HepG2 (cell line): Measurements from ENCODE around the gene ENPP7. TPM values are rescaled to one million over a fixed set of nuclear protein-coding genes. Genes with fewer than 3 reads are reported as not detected.
A peak's percentile ranks its signal among the peaks of the same experiment; 100 is the strongest.

Experiments
- GZF1 ChIP-seq: sonication (generic); formaldehyde crosslinking; IDR thresholded peaks from 2 replicates; pipeline ENCODE4 v1.5.1; 2020; ENCODE audit warnings: mild to moderate bottlenecking, missing genetic modification reagents
- LCORL ChIP-seq, 2 experiments: fragments of 450-650 bp in 1 of 2; sonication (generic) in 1 of 2; formaldehyde crosslinking in 1 of 2; IDR thresholded peaks; 2 replicates each; pipeline versions ENCODE4 v1.5.0 to v1.6.1; 2017 to 2020; ENCODE audit warnings: antibody characterized with exemption in 1 of 2, missing genetic modification reagents in 1 of 2
- MED8 ChIP-seq: sonication (generic); formaldehyde crosslinking; IDR thresholded peaks from 2 replicates; pipeline ENCODE4 v1.8.1; 2023; ENCODE audit warnings: mild to moderate bottlenecking, missing genetic modification reagents; ENCODE audit not compliant: insufficient replicate concordance
- MLLT10 ChIP-seq: sonication (generic); formaldehyde crosslinking; IDR thresholded peaks from 2 replicates; pipeline ENCODE4 v1.4.0; 2020; ENCODE audit warnings: missing genetic modification reagents
- NFIC ChIP-seq: IDR thresholded peaks from 2 replicates; pipeline ENCODE4 v1.6.1; 2012; ENCODE audit warnings: mild to moderate bottlenecking, low read length, inconsistent platforms
- PAWR ChIP-seq: sonication (generic); formaldehyde crosslinking; IDR thresholded peaks from 2 replicates; pipeline ENCODE4 v1.4.0; 2020; ENCODE audit warnings: missing genetic modification reagents, mild to moderate bottlenecking, borderline replicate concordance
- PBX3 ChIP-seq: sonication (generic); formaldehyde crosslinking; IDR thresholded peaks from 2 replicates; pipeline ENCODE4 v1.8.1; 2023; ENCODE audit warnings: missing genetic modification reagents, inconsistent platforms, borderline replicate concordance
- PHB2 ChIP-seq: fragments of 450-650 bp; IDR thresholded peaks from 2 replicates; pipeline ENCODE4 v1.6.1; 2018; ENCODE audit not compliant: partially characterized antibody
- POGZ ChIP-seq: sonication (generic); formaldehyde crosslinking; IDR thresholded peaks from 2 replicates; pipeline ENCODE4 v1.4.0; 2020; ENCODE audit warnings: mild to moderate bottlenecking, missing genetic modification reagents
- SMAD9 ChIP-seq: sonication (generic); formaldehyde crosslinking; IDR thresholded peaks from 2 replicates; pipeline ENCODE4 v1.5.1; 2020; ENCODE audit warnings: mild to moderate bottlenecking, missing genetic modification reagents
- YEATS2 ChIP-seq: sonication (generic); formaldehyde crosslinking; IDR thresholded peaks from 2 replicates; pipeline ENCODE4 v1.4.0; 2020; ENCODE audit warnings: missing genetic modification reagents, borderline replicate concordance
- ZNF18 ChIP-seq: sonication (generic); formaldehyde crosslinking; IDR thresholded peaks from 2 replicates; pipeline ENCODE4 v1.8.0; 2022; ENCODE audit warnings: mild to moderate bottlenecking, missing genetic modification reagents; ENCODE audit not compliant: insufficient replicate concordance
- ZNF326 ChIP-seq: sonication (generic); formaldehyde crosslinking; IDR thresholded peaks from 2 replicates; pipeline ENCODE4 v1.4.0; 2020; ENCODE audit warnings: missing genetic modification reagents, borderline replicate concordance
- ZNF687 ChIP-seq: sonication (generic); formaldehyde crosslinking; IDR thresholded peaks from 2 replicates; pipeline ENCODE4 v1.5.1; 2020; ENCODE audit warnings: mild to moderate bottlenecking, missing genetic modification reagents, moderate library complexity
- ZNF891 ChIP-seq: sonication (generic); formaldehyde crosslinking; IDR thresholded peaks from 2 replicates; pipeline ENCODE4 v1.5.0; 2020; ENCODE audit warnings: mild to moderate bottlenecking, missing genetic modification reagents
- polyA plus RNA-seq, 8 experiments: library from polyadenylated mRNA; depleted of rRNA in 3 of 8; stranded (reverse) in 7 of 8; unstranded in 1 of 8; fragments of >200 nt; fragmentation: Illumina TruSeq in 4 of 8; extraction: Trizol in 4 of 8; gene quantifications; 2 replicates each; pipeline versions ENCODE4 v1.2.1 to v1.2.3, GENCODE V29; 2011 to 2016; ENCODE audit warnings: low read depth in 4 of 8, missing spikeins in 1 of 8, mixed read lengths in 1 of 8; ENCODE audit not compliant: insufficient read depth in 1 of 8
- total RNA-seq, 5 experiments: library from RNA; depleted of rRNA; stranded (reverse); fragments of >200 nt; fragmentation: Illumina TruSeq; extraction: Trizol; gene quantifications; 2 replicates each; pipeline ENCODE4 v1.2.3, GENCODE V29; 2016; ENCODE audit warnings: low read depth in 1 of 5
- TF ChIP-seq, protein P1 (sequence below): sonication (generic); formaldehyde crosslinking; IDR thresholded peaks from 2 replicates; pipeline ENCODE4 v1.4.0; 2020; ENCODE audit warnings: missing genetic modification reagents
- TF ChIP-seq, protein P2 (sequence below): sonication (generic); formaldehyde crosslinking; IDR thresholded peaks from 2 replicates; pipeline ENCODE4 v1.4.0; 2020; ENCODE audit warnings: mild to moderate bottlenecking, missing genetic modification reagents

ENPP7 gene
- total and polyA plus RNA-seq, 2 of the 13 experiments (the other 11 are each of a cell fraction or from before 2014, with no cell fraction given) = 1.1 to 2.2 TPM

DNA sequence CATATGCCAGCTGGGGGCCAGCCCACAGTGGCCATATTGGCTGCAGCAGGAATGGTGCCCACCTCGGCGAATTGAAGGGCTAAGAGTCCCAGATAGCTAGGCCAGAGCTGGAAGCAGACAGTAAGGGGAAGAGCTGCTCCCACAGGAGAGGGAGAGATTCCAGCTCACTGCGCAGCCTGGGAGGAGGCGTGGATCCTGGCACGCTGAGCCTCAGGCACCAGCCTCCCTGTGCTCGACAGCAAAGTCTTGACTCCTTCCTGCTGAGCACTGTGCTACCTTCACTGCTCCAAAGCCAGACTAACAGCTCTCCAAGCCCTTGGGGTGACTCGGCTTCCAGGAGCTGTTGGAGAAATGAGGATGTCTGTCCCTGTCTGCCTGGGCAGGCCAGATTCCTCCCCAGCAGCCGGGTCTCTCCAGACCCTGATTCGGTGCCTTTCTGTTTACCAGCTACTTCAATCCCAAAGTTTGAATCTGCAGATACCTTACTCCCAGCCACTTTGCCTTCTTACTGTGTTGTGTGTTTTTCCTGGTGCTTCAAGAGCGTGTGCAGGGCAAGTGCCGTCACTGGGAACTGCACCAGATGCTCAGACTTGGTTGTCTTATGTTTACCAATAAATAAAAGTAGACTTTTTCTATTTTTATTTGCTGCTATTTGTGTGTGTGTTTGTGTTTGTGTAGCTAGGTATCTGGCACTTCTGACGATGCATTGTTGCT lies 56.3 kb downstream of the ENPP7 start (continued):
- TF ChIP-seq PHB2 = no peak
- no peak for TF ChIP-seq PAWR (CRISPR knock-in tag)
- TF ChIP-seq, protein P1, sequence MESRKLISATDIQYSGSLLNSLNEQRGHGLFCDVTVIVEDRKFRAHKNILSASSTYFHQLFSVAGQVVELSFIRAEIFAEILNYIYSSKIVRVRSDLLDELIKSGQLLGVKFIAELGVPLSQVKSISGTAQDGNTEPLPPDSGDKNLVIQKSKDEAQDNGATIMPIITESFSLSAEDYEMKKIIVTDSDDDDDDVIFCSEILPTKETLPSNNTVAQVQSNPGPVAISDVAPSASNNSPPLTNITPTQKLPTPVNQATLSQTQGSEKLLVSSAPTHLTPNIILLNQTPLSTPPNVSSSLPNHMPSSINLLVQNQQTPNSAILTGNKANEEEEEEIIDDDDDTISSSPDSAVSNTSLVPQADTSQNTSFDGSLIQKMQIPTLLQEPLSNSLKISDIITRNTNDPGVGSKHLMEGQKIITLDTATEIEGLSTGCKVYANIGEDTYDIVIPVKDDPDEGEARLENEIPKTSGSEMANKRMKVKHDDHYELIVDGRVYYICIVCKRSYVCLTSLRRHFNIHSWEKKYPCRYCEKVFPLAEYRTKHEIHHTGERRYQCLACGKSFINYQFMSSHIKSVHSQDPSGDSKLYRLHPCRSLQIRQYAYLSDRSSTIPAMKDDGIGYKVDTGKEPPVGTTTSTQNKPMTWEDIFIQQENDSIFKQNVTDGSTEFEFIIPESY (CRISPR knock-in tag) = no peak
- no peak for TF ChIP-seq NFIC
- TF ChIP-seq, protein P2, sequence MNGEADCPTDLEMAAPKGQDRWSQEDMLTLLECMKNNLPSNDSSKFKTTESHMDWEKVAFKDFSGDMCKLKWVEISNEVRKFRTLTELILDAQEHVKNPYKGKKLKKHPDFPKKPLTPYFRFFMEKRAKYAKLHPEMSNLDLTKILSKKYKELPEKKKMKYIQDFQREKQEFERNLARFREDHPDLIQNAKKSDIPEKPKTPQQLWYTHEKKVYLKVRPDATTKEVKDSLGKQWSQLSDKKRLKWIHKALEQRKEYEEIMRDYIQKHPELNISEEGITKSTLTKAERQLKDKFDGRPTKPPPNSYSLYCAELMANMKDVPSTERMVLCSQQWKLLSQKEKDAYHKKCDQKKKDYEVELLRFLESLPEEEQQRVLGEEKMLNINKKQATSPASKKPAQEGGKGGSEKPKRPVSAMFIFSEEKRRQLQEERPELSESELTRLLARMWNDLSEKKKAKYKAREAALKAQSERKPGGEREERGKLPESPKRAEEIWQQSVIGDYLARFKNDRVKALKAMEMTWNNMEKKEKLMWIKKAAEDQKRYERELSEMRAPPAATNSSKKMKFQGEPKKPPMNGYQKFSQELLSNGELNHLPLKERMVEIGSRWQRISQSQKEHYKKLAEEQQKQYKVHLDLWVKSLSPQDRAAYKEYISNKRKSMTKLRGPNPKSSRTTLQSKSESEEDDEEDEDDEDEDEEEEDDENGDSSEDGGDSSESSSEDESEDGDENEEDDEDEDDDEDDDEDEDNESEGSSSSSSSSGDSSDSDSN (CRISPR knock-in tag) = 0 out of 2 replicates have a peak, but pooled peaks have one; percentile 26
- no peak for TF ChIP-seq ZNF18 (CRISPR knock-in tag)
- peak; percentile 25 for TF ChIP-seq ZNF687 (CRISPR knock-in tag)
- no peak for TF ChIP-seq YEATS2
- no peak for TF ChIP-seq SMAD9
- no peak for TF ChIP-seq LCORL (IDR thresholded peaks at IDR 0.05)
- no peak for TF ChIP-seq LCORL (CRISPR knock-in tag; IDR thresholded peaks at IDR 0.05)
- TF ChIP-seq GZF1 (CRISPR knock-in tag) = no peak
- no peak for TF ChIP-seq MED8
- no peak for TF ChIP-seq PBX3 (CRISPR knock-in tag)
- TF ChIP-seq MLLT10 (CRISPR knock-in tag) = no peak
- TF ChIP-seq ZNF891 (CRISPR knock-in tag) = no peak
- no peak; the same call in 1 of the 2 replicates for TF ChIP-seq ZNF326
- TF ChIP-seq POGZ (CRISPR knock-in tag) = no peak
